ENCODE measurements around the gene THSD4.
"Not testable (repeated sequence)": the region's sequence is repeated elsewhere in the genome, so short reads cannot be mapped to it uniquely, and the experiment has no call there.

The THSD4 gene

DNA sequence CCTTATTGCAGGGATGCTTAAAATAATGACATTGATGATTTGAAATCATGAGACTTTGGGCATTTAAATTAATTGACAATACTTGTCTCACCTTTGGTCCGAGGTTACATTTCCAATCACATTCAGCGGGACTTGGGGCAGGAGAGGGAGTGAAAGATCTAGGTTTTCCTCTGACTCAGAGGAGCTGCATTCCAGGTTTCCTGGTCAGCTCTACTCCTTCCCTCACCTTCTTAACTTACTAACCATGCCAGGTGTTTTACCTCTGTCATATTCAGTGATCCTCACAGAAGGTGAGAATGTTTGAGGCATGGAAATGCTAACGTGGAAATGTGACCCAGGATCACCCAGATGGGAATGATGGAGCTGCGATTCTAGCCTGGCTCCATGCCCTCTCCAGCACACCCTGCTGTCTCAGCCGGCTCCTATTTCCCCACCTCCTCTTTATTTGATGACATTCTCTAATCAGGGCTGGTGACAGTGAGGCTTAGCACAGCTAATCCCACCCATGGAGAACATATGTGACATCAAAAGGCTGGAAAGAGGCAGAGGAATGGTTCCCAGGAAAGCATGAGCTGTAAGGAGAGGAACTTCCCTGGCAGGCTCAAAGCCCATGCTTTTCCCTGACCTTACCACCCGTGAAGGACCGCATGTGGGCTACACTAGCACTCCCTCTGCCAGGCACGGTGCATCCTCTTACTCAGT, 38.7 kb downstream of the THSD4 start:
- Histone ChIP-seq H3K36me3 (replicated peaks) (no peaks in the 10 kb centered on the region), H3K27me3 (ENCODE audit: low read depth) (peaks cover 3% of the 10 kb centered on the region; the same call in 1 of the 2 replicates), H3K9me3 (no peaks in the 10 kb centered on the region; the same call in 1 of the 2 replicates), H3K4me3 (no peak overlapping the region), H3K4me1 (no peaks in the 10 kb centered on the region)
- in situ Hi-C loops (cut with MboI; ENCODE audit: low sequenced_read_pairs), result no loop called here
- DNase-seq (ENCODE audit: low spot score in 2 of 2), result no peak

DNA sequence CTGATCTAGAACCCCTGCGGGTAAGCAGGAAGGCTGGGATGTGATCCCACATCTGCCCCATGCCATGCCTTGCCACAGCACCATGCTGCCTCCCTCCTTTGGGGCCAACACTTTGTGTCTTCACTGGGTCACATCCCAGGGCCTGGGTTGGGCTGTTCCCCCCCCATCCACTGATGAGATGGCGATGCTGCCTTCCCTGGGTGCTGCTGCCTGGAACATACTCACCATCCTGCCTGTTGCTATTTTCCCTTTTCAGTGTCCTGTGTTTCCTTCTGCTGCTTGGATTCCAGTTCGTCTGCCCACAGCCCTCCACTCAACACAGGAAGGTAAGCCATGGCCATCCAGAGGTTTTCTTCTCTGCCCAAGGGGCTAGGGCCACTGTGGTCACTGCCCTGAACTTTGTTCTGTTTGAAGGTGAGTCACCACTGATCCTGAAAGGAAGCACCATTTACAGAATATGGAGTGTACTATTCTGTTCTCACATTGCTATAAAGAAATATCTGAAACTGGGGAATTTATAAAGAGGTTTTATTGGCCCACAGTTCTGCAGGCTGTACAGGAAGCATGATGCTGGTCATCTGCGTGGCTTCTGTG, 39.4 kb downstream of the THSD4 start:
- in situ Hi-C loops (cut with MboI; ENCODE audit: low sequenced_read_pairs), result no loop called here

DNA sequence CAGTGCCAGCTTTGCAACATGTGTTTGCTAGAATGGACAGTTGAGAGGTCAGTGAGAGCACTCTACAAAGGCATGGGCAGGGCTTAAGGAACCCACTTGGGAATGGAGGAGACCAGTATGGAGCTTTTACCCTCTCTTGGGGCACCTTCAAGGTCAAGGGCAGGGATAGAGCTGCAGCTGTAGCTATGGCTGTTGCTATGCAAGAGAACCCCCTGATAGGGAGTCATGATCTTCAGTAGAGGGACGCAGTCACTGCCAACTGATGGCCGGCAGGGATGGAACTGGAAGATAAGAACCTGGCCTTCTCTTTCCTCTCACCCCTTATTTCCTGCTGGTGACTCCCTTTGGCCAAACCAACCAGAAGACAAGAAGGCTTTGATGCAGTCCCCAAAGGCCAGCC, 40.3 kb downstream of the THSD4 start:
- no peaks in the 10 kb centered on the region for H3K36me3 ChIP-seq (replicated peaks)
- H3K4me3 ChIP-seq, result no peak overlapping the region
- DNase-seq (ENCODE audit: low spot score in 2 of 2), result no peak
- H3K27me3 ChIP-seq (ENCODE audit: low read depth), result peaks cover 3% of the 10 kb centered on the region; the same call in 1 of the 2 replicates
- no peaks in the 10 kb centered on the region for H3K4me1 ChIP-seq
- in situ Hi-C loops (cut with MboI; ENCODE audit: low sequenced_read_pairs), result no loop called here
- peaks cover 2% of the 10 kb centered on the region; the same call in 1 of the 2 replicates for H3K9me3 ChIP-seq

More for the DNA sequence above, 39.4 kb downstream of the THSD4 start:
- Histone ChIP-seq H3K4me3 (no peak overlapping the region), H3K27me3 (ENCODE audit: low read depth) (peaks cover 3% of the 10 kb centered on the region; the same call in 1 of the 2 replicates), H3K4me1 (no peaks in the 10 kb centered on the region), H3K36me3 (replicated peaks) (no peaks in the 10 kb centered on the region), H3K9me3 (peaks cover 2% of the 10 kb centered on the region; the same call in 1 of the 2 replicates)
- DNase-seq (ENCODE audit: low spot score in 2 of 2), result no peak

DNA sequence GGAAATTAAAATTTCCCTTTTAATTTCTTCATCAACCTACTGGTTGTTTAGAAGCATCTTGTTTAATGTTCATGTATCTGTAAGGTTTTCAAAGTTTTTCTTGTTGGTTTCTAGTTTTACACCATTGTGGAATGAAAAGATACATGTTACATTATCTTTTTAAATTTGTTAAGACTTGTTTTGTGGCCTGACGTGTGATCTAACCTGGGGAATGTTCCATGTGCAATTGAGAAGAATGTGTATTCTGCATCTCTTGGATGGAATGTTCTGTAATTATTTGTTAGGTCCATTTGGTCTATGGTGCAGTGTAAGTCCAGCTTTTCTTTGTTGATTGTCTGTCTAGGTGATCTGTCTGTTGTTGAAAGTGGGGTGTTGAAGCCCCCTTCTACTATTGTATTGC, 45.7 kb downstream of the THSD4 start:
- Histone ChIP-seq H3K4me1 (no peaks in the 10 kb centered on the region), H3K27me3 (ENCODE audit: low read depth) (no peaks in the 10 kb centered on the region), H3K4me3 (no peak overlapping the region), H3K36me3 (replicated peaks) (no peaks in the 10 kb centered on the region), H3K9me3 (peaks cover 2% of the 10 kb centered on the region; the same call in 1 of the 2 replicates)
- in situ Hi-C loops (cut with MboI; ENCODE audit: low sequenced_read_pairs), result no loop called here
- DNase-seq (ENCODE audit: low spot score in 2 of 2), result no peak

DNA sequence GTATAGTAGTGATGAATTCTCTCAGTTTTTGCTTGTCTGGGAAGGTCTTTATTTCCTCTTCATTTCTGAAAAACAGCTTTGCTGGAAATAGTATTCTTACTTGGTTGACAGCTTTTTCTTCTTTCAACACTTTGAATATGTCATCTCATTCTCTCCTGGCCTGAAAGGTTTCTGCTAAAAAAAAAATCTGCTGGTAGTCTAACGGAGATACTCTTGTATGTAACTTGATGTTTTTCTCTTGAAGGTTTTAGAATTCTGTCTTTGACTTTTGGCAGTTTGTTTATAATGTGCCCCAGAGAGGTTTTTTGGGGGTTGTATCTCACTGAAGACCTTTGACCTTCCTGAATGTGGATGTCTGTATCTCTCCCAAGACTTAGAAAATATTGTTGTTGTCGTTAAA, 47.0 kb downstream of the THSD4 start:
- in situ Hi-C loops (cut with MboI; ENCODE audit: low sequenced_read_pairs), result no loop called here
- Histone ChIP-seq H3K9me3 (peaks cover 2% of the 10 kb centered on the region; the same call in 1 of the 2 replicates), H3K36me3 (replicated peaks) (no peaks in the 10 kb centered on the region), H3K27me3 (ENCODE audit: low read depth) (no peaks in the 10 kb centered on the region; the same call in 1 of the 2 replicates), H3K4me3 (no peak overlapping the region), H3K4me1 (no peaks in the 10 kb centered on the region; the same call in 1 of the 2 replicates)
- DNase-seq (ENCODE audit: low spot score in 2 of 2), result no peak

DNA sequence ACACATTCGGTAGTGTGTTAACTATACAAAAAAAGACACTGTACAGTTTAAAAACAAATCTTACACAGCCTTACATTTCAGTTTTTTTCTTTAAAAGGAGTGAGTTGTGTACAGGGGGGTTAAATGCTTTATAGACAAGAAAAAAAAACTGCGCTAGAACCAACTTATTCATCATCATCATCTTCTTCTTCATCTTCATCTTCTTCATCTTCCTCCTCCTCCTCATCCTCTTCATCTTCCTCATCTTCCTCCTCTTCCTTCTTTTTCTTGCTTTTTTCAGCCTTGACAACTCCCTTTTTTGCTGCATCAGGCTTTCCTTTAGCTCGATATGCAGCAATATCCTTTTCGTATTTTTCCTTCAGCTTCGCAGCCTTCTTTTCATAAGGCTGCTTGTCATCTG, 49.3 kb downstream of the THSD4 start:
- DNase-seq (ENCODE audit: low spot score in 2 of 2); H3K36me3 ChIP-seq (replicated peaks); H3K27me3 ChIP-seq (ENCODE audit: low read depth); H3K4me1 ChIP-seq; H3K4me3 ChIP-seq; in situ Hi-C loops (cut with MboI; ENCODE audit: low sequenced_read_pairs); H3K9me3 ChIP-seq: not testable (repeated sequence)

DNA sequence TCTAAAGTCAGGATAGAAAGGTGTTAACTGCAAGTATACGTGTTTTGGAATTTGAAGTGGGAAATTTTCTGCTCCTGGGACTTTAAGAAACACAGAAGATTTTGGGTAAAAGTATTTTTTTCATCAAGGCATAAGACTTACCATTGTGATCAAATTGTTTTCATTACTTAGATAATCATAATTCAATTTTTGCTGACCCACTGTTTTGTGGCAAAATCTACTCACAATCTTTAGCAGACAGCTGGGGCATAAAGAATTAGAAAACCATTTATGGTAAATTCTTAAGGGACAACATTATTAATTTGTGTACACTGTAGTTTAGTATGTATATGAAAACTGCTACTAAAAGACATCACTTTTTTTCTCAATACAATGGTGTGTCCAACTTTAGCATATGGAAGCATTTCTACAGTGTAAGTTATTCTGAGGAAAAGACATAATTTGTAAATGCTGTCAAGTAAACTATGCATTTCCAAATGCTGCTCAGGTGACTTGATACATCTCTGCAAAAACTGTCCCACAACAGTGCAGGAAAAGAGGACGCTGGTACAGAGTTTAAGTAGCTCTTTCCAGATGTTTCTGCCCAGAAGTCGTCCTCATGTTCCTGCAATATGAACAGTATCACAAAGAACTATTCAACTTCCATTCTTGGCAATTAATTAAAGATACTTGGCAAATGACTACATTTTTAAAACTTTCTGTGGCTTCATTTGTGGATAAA, 52.3 kb downstream of the THSD4 start:
- no peaks in the 10 kb centered on the region; the same call in 1 of the 2 replicates for H3K4me1 ChIP-seq

DNA sequence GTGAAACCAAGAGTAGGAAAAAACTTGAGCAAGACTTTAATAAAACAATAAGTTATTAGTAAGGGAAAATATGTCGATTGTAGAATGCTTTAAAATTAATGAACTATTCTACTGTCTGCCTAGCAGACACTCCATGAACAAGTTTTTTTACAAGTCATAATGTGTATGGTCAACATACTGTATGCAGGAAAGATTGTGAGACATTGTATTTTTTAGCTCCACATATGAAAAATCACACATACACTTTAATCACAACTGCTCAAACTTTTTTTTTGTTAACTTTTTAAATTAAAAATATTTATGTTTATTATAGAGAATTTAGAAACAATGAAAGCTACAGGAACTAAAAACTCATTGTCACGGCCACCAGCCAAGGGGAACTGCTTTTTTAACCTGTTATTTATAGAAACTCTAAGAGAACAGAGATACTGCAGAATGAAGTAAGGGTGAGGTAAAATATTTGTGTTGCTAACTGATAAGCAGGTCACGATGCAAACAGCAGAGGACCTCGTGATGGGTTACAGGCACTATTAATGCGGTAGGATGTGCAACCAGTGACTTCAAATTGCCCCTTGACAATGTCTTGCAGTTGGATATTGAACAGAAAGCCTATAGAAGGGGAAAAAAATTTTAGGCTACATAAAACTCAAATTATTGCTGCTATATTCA, 53.0 kb downstream of the THSD4 start:
- Histone ChIP-seq H3K9me3 (peaks cover 7% of the 10 kb centered on the region; the same call in 1 of the 2 replicates), H3K27me3 (ENCODE audit: low read depth) (peaks cover 5% of the 10 kb centered on the region; the same call in 1 of the 2 replicates), H3K36me3 (replicated peaks) (no peaks in the 10 kb centered on the region), H3K4me1 (no peaks in the 10 kb centered on the region; the same call in 1 of the 2 replicates), H3K4me3 (no peak overlapping the region)
- in situ Hi-C loops (cut with MboI; ENCODE audit: low sequenced_read_pairs), result no loop called here
- DNase-seq (ENCODE audit: low spot score in 2 of 2), result no peak

More for the DNA sequence above, 52.3 kb downstream of the THSD4 start:
- no peak for DNase-seq (ENCODE audit: low spot score in 2 of 2)
- Histone ChIP-seq H3K4me3 (no peak overlapping the region), H3K9me3 (peaks cover 5% of the 10 kb centered on the region; the same call in 1 of the 2 replicates), H3K36me3 (replicated peaks) (no peaks in the 10 kb centered on the region), H3K27me3 (ENCODE audit: low read depth) (peaks cover 5% of the 10 kb centered on the region; the same call in 1 of the 2 replicates)
- in situ Hi-C loops (cut with MboI; ENCODE audit: low sequenced_read_pairs), result no loop called here

DNA sequence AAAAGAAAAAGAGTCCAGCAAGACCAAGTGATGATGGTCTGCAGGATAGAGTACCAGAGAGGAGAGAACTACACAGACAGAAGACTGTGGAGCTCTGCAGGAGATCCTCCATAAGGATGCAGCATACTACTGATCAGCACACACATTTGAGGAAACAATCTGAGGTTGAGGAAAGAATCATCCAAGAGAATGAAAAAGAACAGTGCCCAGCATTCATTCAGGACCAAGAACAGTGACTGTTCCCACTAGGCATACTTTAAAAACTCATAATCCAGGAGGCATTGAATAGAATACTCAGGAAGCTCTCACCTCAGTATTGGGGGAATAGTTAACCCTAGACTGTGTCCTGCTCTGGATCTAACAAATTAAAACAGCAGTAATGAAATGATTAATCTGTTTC, 54.9 kb downstream of the THSD4 start:
- H3K4me3 ChIP-seq, result no peak overlapping the region
- peaks cover 7% of the 10 kb centered on the region; the same call in 1 of the 2 replicates for H3K9me3 ChIP-seq
- no peak for DNase-seq (ENCODE audit: low spot score in 2 of 2)
- H3K36me3 ChIP-seq (replicated peaks), result no peaks in the 10 kb centered on the region
- in situ Hi-C loops (cut with MboI; ENCODE audit: low sequenced_read_pairs), result no loop called here
- no peaks in the 10 kb centered on the region; the same call in 1 of the 2 replicates for H3K4me1 ChIP-seq
- peaks cover 5% of the 10 kb centered on the region; the same call in 1 of the 2 replicates for H3K27me3 ChIP-seq (ENCODE audit: low read depth)

DNA sequence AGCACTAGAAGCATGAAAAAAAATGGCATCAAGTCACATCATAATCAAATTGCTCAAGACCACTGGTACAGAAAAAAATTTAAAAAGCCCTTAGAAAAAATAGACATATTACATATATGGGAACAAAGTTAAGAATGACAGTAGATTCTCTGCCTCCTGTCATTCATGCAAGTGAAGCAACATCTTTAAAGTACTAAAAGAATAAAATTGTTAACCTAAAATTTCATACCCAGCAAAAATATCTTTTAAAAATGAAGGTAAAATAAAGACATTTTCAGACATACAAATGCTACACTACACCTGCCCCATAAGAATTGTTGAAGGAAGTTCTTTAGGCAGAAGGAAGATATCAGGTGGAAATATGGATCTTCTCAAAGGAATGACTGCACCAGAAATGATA, 55.9 kb downstream of the THSD4 start:
- H3K4me1 ChIP-seq, result no peaks in the 10 kb centered on the region; the same call in 1 of the 2 replicates
- H3K27me3 ChIP-seq (ENCODE audit: low read depth), result peaks cover 5% of the 10 kb centered on the region; the same call in 1 of the 2 replicates
- in situ Hi-C loops (cut with MboI; ENCODE audit: low sequenced_read_pairs), result no loop called here
- no peaks in the 10 kb centered on the region for H3K36me3 ChIP-seq (replicated peaks)
- peaks cover 7% of the 10 kb centered on the region; the same call in 1 of the 2 replicates for H3K9me3 ChIP-seq
- no peak for DNase-seq (ENCODE audit: low spot score in 2 of 2)
- no peak overlapping the region for H3K4me3 ChIP-seq

DNA sequence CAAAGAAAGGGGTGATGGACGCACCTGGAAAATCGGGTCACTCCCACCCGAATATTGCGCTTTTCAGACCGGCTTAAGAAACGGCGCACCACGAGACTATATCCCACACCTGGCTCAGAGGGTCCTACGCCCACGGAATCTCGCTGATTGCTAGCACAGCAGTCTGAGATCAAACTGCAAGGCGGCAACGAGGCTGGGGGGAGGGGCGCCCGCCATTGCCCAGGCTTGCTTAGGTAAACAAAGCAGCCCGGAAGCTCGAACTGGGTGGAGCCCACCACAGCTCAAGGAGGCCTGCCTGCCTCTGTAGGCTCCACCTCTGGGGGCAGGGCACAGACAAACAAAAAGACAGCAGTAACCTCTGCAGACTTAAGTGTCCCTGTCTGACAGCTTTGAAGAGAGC, 59.1 kb downstream of the THSD4 start:
- H3K4me3 ChIP-seq; DNase-seq (ENCODE audit: low spot score in 2 of 2); H3K27me3 ChIP-seq (ENCODE audit: low read depth); H3K9me3 ChIP-seq; H3K4me1 ChIP-seq; in situ Hi-C loops (cut with MboI; ENCODE audit: low sequenced_read_pairs); H3K36me3 ChIP-seq (replicated peaks): not testable (repeated sequence)

DNA sequence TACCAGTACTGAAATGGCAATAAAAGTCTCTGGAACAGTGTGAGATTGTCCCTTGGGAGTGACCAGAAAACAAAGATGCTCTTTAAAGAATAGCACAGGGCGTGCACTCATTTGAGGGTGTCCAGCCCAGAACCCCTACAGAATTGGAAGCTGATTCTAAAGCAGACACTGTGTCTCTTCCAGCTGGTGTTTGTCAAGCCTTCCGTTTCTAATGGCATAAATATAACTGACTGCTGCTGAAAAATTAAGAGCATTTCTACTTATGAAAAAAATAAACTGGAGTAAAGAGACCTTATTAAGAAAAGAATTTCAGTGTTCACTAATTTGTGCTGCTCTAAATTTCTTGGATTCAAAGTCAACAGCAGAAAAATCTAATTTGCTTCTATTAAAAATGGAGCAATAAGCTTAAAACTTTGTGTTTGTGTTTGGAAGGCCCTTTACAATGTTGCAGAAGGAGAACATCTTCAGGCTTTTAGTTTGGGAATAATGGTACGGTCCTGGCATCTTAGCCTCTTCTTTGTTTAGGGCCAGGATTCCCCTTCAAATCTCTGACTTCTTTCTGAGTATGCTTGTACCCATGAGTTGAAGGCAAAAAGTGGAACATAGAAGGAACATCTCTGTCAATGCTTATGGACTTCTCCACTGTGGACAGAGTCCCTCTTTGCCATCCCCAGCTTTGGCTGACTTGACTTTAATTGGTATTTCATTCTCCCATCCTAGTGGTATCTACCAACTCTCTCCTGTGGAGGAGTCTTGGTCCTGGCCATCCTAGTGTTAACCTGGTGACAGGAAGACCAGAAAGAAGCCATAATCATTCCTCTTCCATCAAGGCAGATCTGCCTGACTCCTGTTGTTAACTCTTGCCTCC, 65.9 kb downstream of the THSD4 start:
- in situ Hi-C loops (cut with MboI; ENCODE audit: low sequenced_read_pairs), result no loop called here
- Histone ChIP-seq H3K9me3 (no peaks in the 10 kb centered on the region), H3K4me3 (no peak overlapping the region), H3K27me3 (ENCODE audit: low read depth) (no peaks in the 10 kb centered on the region), H3K36me3 (replicated peaks) (no peaks in the 10 kb centered on the region), H3K4me1 (peaks cover 4% of the 10 kb centered on the region)
- no peak for DNase-seq (ENCODE audit: low spot score in 2 of 2)

All from HAP-1 (cell line).